HepG2 (cell line): Measurements from ENCODE around the gene DNLZ. TPM values are rescaled to one million over a fixed set of nuclear protein-coding genes. Genes with fewer than 3 reads are reported as not detected.

Experiments
- ATAC-seq: fragments of 200-7000 bp; cut with Tn5 transposase; 3 replicates; pipeline ENCODE4 v1.9.1; 2020; ENCODE audit warnings: mild to moderate bottlenecking, moderate library complexity
- BruUV-seq: library from RNA; stranded (reverse); fragments of 400-500 nt; replicated peaks from 2 replicates; lab custom pipeline; 2021; lab: Mats Ljungman, UMichigan
- CTCF ChIA-PET: fragments of 300-600 bp; formaldehyde crosslinking; extraction: SDS; loops from one replicate; lab custom pipeline; 2021; ENCODE audit warnings: low total read pairs, inconsistent platforms, low intra/inter-chr PET ratio; lab: Yijun Ruan, JAX
- POLR2A ChIA-PET: fragments of 350-600 bp; sonication (Branson Sonifier 250); formaldehyde crosslinking; loops from one replicate; lab custom pipeline; 2020; ENCODE audit warnings: antibody characterized with exemption, inconsistent platforms; lab: Yijun Ruan, JAX
- DNase-seq: peaks from one replicate; pipeline ENCODE4 v3.0.0-alpha.2; 2015; ENCODE audit warnings: low spot score
- FAIRE-seq: peaks from 3 replicates; lab custom pipeline; 2011; peaks lifted over from hg19 to GRCh38; lab: Jason Lieb, UNC
- H2AFZ ChIP-seq: one replicate; pipeline ENCODE4 v1.6.1; 2011; ENCODE audit warnings: low read length, inconsistent platforms
- H3K27ac ChIP-seq: fragments of 300-600 bp; 3 replicates; pipeline ENCODE4 v1.8.0; 2011; ENCODE audit warnings: mixed run types, mild to moderate bottlenecking, mixed read lengths, low read length, inconsistent platforms; ENCODE audit not compliant: insufficient read depth; ENCODE audit errors: extremely low read length
- H3K27me3 ChIP-seq, 2 experiments: fragments of 200-600 bp in 1 of 2; 2 replicates in 1 of 2; 3 replicates in 1 of 2; pipeline versions ENCODE4 v1.6.0 to v1.8.0; 2011; ENCODE audit warnings: low read length in 2 of 2, mild to moderate bottlenecking in 2 of 2, moderate library complexity in 2 of 2, inconsistent platforms in 1 of 2; ENCODE audit not compliant: insufficient read depth in 2 of 2, control insufficient read depth in 1 of 2
- H3K36me3 ChIP-seq, 2 experiments: fragments of 200-600 bp in 1 of 2; replicated peaks in 1 of 2; 2 replicates in 1 of 2; 3 replicates in 1 of 2; pipeline versions ENCODE4 v1.5.1 to v1.8.0; 2011; ENCODE audit warnings: low read length in 2 of 2, inconsistent platforms in 1 of 2; ENCODE audit not compliant: insufficient read depth in 2 of 2, control insufficient read depth in 1 of 2
- H3K4me1 ChIP-seq: 2 replicates; pipeline ENCODE4 v1.5.1; 2012; ENCODE audit warnings: low read length, inconsistent platforms; ENCODE audit not compliant: insufficient read depth
- H3K4me2 ChIP-seq: 2 replicates; pipeline ENCODE4 v1.6.0; 2011; ENCODE audit warnings: low read depth, low read length, inconsistent platforms
- H3K4me3 ChIP-seq, 3 experiments: fragments of 200-600 bp in 1 of 3; sonication (generic), shearing (Covaris generic) in 1 of 3; replicated peaks in 1 of 3; 2 replicates each; pipeline ENCODE4 v1.5.1; 2011 to 2016; ENCODE audit warnings: low read length in 3 of 3, inconsistent platforms in 2 of 3, low read depth in 2 of 3, mild to moderate bottlenecking in 2 of 3, control low read depth in 1 of 3, mixed read lengths in 1 of 3; ENCODE audit not compliant: insufficient read depth in 1 of 3
- H3K79me2 ChIP-seq: one replicate; pipeline ENCODE4 v1.6.1; 2011; ENCODE audit warnings: low read length, inconsistent platforms; ENCODE audit not compliant: insufficient read depth
- H3K9ac ChIP-seq: 2 replicates; pipeline ENCODE4 v1.6.0; 2011; ENCODE audit warnings: mild to moderate bottlenecking, low read depth, low read length, inconsistent platforms; ENCODE audit not compliant: insufficient read depth
- H3K9me3 ChIP-seq: 2 replicates; pipeline ENCODE4 v1.5.1; 2012; ENCODE audit warnings: mild to moderate bottlenecking, low read length
- H4K20me1 ChIP-seq: 2 replicates; pipeline ENCODE4 v1.6.0; 2011; ENCODE audit warnings: inconsistent platforms, mild to moderate bottlenecking, low read length, moderate library complexity; ENCODE audit not compliant: insufficient read depth
- ADNP ChIP-seq: sonication (generic); formaldehyde crosslinking; IDR thresholded peaks from 2 replicates; pipeline ENCODE4 v1.4.0; 2020; ENCODE audit warnings: missing genetic modification reagents
- GTF2F1 ChIP-seq: fragments of 150-350 bp; IDR thresholded peaks from 2 replicates; pipeline ENCODE4 v1.6.1; 2014; ENCODE audit warnings: low read length
- HNRNPUL1 ChIP-seq: fragments of 200-400 bp; formaldehyde crosslinking; IDR thresholded peaks from 2 replicates; pipeline ENCODE4 v1.6.1; 2017; ENCODE audit warnings: low read depth, mild to moderate bottlenecking, low read length, moderate library complexity
- MAFK ChIP-seq, 2 experiments: IDR thresholded peaks in 1 of 2; conservative IDR thresholded peaks in 1 of 2; 2 replicates each; pipeline ENCODE4 v1.6.1; 2011; ENCODE audit warnings: improper control_type of control experiment in 2 of 2, low read length in 2 of 2
- MEIS2 ChIP-seq: sonication (generic); formaldehyde crosslinking; IDR thresholded peaks from 2 replicates; pipeline ENCODE4 v1.9.0; 2021; ENCODE audit warnings: mild to moderate bottlenecking, missing genetic modification reagents
- RFX3 ChIP-seq: IDR thresholded peaks from 2 replicates; pipeline ENCODE4 v1.6.1; 2016; ENCODE audit warnings: missing biosample characterization, missing genetic modification reagents
- SMAD9 ChIP-seq: sonication (generic); formaldehyde crosslinking; IDR thresholded peaks from 2 replicates; pipeline ENCODE4 v1.5.1; 2020; ENCODE audit warnings: mild to moderate bottlenecking, missing genetic modification reagents
- SNAPC2 ChIP-seq: sonication (generic); formaldehyde crosslinking; IDR thresholded peaks from 2 replicates; pipeline ENCODE4 v1.8.1; 2022; ENCODE audit warnings: mild to moderate bottlenecking, missing genetic modification reagents
- TCF12 ChIP-seq, 2 experiments: fragments of 450-650 bp in 1 of 2; sonication (generic) in 1 of 2; formaldehyde crosslinking in 1 of 2; IDR thresholded peaks; 2 replicates each; pipeline versions ENCODE4 v1.6.1 to v1.8.0; 2017 to 2022; ENCODE audit warnings: antibody characterized with exemption in 1 of 2, mild to moderate bottlenecking in 1 of 2, missing genetic modification reagents in 1 of 2, moderate library complexity in 1 of 2
- ZBTB42 ChIP-seq: sonication (generic); formaldehyde crosslinking; IDR thresholded peaks from 2 replicates; pipeline ENCODE4 v1.5.0; 2020; ENCODE audit warnings: mild to moderate bottlenecking, missing genetic modification reagents
- ZMAT3 ChIP-seq: sonication (generic); formaldehyde crosslinking; conservative IDR thresholded peaks from 2 replicates; pipeline ENCODE4 v1.7.0; 2021; ENCODE audit warnings: missing genetic modification reagents
- WGBS: methylation state at CpG from one replicate; pipeline ENCODE4 v1.1.6; 2017; ENCODE audit warnings: low lambda C conversion rate; 5-methylcytosine and 5-hydroxymethylcytosine counted together
- in situ Hi-C: cut with HindIII; loops from 2 replicates; pipeline ENCODE4 v1.10.0; 2017; ENCODE audit warnings: low pct_unique_long_range_greater_than_20kb; ENCODE audit not compliant: extremely low pct_ligation_motif_present
- intact Hi-C: fragments of 100-400 bp; cut with micrococcal nuclease; formaldehyde crosslinking; loops from one replicate; pipeline ENCODE4 v1.10.0; 2022; ENCODE audit not compliant: unreplicated experiment
- polyA plus RNA-seq, 8 experiments: library from polyadenylated mRNA; depleted of rRNA in 3 of 8; stranded (reverse) in 7 of 8; unstranded in 1 of 8; fragments of >200 nt; fragmentation: Illumina TruSeq in 4 of 8; extraction: Trizol in 4 of 8; gene quantifications; 2 replicates each; pipeline versions ENCODE4 v1.2.1 to v1.2.3, GENCODE V29; 2011 to 2016; ENCODE audit warnings: low read depth in 4 of 8, missing spikeins in 1 of 8, mixed read lengths in 1 of 8; ENCODE audit not compliant: insufficient read depth in 1 of 8
- total RNA-seq, 5 experiments: library from RNA; depleted of rRNA; stranded (reverse); fragments of >200 nt; fragmentation: Illumina TruSeq; extraction: Trizol; gene quantifications; 2 replicates each; pipeline ENCODE4 v1.2.3, GENCODE V29; 2016; ENCODE audit warnings: low read depth in 1 of 5
- TF ChIP-seq, protein P1 (sequence below): IDR thresholded peaks from 2 replicates; pipeline ENCODE4 v1.4.0; 2020; ENCODE audit warnings: mild to moderate bottlenecking, missing genetic modification reagents
- TF ChIP-seq, protein P2 (sequence below): sonication (generic); formaldehyde crosslinking; IDR thresholded peaks from 2 replicates; pipeline ENCODE4 v1.4.0; 2020; ENCODE audit warnings: mild to moderate bottlenecking, missing genetic modification reagents
- TF ChIP-seq, protein P3 (sequence below): sonication (generic); formaldehyde crosslinking; IDR thresholded peaks from 2 replicates; pipeline ENCODE4 v1.5.0; 2020; ENCODE audit warnings: mild to moderate bottlenecking, missing genetic modification reagents, borderline replicate concordance
- TF ChIP-seq, protein P4 (sequence below): sonication (generic); formaldehyde crosslinking; IDR thresholded peaks from 2 replicates; pipeline ENCODE4 v1.8.0; 2022; ENCODE audit warnings: mild to moderate bottlenecking, missing genetic modification reagents, moderate library complexity

DNLZ gene
- total and polyA plus RNA-seq, 2 of the 13 experiments (the other 11 are each of a cell fraction or from before 2014, with no cell fraction given): 3.4 to 8.0 TPM

DNA sequence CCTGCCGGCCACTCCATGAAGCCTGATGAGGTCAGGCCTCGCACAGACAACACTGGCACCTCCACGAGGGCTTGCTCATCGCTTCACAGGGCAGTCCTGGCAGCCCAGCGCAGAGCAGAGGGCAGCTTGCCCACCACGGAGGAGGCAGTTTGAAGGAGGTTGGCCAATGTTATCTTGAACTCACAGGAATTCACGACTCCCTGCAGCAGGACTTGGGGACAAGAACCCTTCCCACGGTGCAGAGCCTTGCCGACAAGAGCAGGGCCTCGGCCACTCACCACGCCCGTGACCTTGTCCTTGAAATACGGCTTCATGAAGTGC is 31.4 kb upstream of the DNLZ start:
- Histone ChIP-seq H2AFZ (no peak overlapping the region), H3K36me3 (peaks cover 26 to 58% of the 10 kb centered on the region in 2 experiments; a peak in 4 of 5 replicates), H3K4me2 (no peak overlapping the region), H3K79me2 (peaks cover 21% of the 10 kb centered on the region), H3K4me3 (no peak overlapping the region), H3K4me1 (peaks cover 12% of the 10 kb centered on the region), H4K20me1 (0 out of 2 replicates have a peak, but pooled peaks cover 2% of the 10 kb centered on the region), H3K9me3 (no peaks in the 10 kb centered on the region), H3K27me3 (no peaks in the 10 kb centered on the region), H3K27ac (no peak overlapping the region), H3K9ac (no peak overlapping the region)
- FAIRE-seq: no peak
- CTCF ChIA-PET: no interaction called here
- BruUV-seq: no TSS peak
- POLR2A ChIA-PET: no interaction called here
- no peak for ATAC-seq
- no peak for DNase-seq
- in situ Hi-C loops (no loop called here), intact Hi-C loops (no loop called here)
- WGBS: no CpG with 5 or more reads among the region's 13 CpGs
- TF ChIP-seq GTF2F1 (no peak), TCF12 (IDR thresholded peaks at IDR 0.05) (no peak), TCF12 (CRISPR knock-in tag; IDR thresholded peaks at IDR 0.05) (no peak), ADNP (CRISPR knock-in tag) (no peak), MEIS2 (CRISPR knock-in tag) (no peak), ZMAT3 (CRISPR knock-in tag) (no peak), ZBTB42 (CRISPR knock-in tag) (no peak), RFX3 (CRISPR knock-in tag) (no peak), HNRNPUL1 (no peak), SNAPC2 (CRISPR knock-in tag) (no peak), SMAD9 (CRISPR knock-in tag) (no peak), MAFK (conservative IDR thresholded peaks at IDR 0.05 in 1 of 2, IDR thresholded peaks at IDR 0.05 in 1 of 2; ENCODE audit: low read length in 2 of 2) (no peak)
- TF ChIP-seq, protein P1, sequence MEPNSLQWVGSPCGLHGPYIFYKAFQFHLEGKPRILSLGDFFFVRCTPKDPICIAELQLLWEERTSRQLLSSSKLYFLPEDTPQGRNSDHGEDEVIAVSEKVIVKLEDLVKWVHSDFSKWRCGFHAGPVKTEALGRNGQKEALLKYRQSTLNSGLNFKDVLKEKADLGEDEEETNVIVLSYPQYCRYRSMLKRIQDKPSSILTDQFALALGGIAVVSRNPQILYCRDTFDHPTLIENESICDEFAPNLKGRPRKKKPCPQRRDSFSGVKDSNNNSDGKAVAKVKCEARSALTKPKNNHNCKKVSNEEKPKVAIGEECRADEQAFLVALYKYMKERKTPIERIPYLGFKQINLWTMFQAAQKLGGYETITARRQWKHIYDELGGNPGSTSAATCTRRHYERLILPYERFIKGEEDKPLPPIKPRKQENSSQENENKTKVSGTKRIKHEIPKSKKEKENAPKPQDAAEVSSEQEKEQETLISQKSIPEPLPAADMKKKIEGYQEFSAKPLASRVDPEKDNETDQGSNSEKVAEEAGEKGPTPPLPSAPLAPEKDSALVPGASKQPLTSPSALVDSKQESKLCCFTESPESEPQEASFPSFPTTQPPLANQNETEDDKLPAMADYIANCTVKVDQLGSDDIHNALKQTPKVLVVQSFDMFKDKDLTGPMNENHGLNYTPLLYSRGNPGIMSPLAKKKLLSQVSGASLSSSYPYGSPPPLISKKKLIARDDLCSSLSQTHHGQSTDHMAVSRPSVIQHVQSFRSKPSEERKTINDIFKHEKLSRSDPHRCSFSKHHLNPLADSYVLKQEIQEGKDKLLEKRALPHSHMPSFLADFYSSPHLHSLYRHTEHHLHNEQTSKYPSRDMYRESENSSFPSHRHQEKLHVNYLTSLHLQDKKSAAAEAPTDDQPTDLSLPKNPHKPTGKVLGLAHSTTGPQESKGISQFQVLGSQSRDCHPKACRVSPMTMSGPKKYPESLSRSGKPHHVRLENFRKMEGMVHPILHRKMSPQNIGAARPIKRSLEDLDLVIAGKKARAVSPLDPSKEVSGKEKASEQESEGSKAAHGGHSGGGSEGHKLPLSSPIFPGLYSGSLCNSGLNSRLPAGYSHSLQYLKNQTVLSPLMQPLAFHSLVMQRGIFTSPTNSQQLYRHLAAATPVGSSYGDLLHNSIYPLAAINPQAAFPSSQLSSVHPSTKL (CRISPR knock-in tag): no peak
- TF ChIP-seq, protein P2, sequence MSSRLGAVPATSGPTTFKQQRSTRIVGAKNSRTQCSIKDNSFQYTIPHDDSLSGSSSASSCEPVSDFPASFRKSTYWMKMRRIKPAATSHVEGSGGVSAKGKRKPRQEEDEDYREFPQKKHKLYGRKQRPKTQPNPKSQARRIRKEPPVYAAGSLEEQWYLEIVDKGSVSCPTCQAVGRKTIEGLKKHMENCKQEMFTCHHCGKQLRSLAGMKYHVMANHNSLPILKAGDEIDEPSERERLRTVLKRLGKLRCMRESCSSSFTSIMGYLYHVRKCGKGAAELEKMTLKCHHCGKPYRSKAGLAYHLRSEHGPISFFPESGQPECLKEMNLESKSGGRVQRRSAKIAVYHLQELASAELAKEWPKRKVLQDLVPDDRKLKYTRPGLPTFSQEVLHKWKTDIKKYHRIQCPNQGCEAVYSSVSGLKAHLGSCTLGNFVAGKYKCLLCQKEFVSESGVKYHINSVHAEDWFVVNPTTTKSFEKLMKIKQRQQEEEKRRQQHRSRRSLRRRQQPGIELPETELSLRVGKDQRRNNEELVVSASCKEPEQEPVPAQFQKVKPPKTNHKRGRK (CRISPR knock-in tag): no peak
- TF ChIP-seq, protein P3, sequence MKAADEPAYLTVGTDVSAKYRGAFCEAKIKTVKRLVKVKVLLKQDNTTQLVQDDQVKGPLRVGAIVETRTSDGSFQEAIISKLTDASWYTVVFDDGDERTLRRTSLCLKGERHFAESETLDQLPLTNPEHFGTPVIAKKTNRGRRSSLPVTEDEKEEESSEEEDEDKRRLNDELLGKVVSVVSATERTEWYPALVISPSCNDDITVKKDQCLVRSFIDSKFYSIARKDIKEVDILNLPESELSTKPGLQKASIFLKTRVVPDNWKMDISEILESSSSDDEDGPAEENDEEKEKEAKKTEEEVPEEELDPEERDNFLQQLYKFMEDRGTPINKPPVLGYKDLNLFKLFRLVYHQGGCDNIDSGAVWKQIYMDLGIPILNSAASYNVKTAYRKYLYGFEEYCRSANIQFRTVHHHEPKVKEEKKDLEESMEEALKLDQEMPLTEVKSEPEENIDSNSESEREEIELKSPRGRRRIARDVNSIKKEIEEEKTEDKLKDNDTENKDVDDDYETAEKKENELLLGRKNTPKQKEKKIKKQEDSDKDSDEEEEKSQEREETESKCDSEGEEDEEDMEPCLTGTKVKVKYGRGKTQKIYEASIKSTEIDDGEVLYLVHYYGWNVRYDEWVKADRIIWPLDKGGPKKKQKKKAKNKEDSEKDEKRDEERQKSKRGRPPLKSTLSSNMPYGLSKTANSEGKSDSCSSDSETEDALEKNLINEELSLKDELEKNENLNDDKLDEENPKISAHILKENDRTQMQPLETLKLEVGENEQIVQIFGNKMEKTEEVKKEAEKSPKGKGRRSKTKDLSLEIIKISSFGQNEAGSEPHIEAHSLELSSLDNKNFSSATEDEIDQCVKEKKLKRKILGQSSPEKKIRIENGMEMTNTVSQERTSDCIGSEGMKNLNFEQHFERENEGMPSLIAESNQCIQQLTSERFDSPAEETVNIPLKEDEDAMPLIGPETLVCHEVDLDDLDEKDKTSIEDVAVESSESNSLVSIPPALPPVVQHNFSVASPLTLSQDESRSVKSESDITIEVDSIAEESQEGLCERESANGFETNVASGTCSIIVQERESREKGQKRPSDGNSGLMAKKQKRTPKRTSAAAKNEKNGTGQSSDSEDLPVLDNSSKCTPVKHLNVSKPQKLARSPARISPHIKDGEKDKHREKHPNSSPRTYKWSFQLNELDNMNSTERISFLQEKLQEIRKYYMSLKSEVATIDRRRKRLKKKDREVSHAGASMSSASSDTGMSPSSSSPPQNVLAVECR: no peak
- TF ChIP-seq, protein P4, sequence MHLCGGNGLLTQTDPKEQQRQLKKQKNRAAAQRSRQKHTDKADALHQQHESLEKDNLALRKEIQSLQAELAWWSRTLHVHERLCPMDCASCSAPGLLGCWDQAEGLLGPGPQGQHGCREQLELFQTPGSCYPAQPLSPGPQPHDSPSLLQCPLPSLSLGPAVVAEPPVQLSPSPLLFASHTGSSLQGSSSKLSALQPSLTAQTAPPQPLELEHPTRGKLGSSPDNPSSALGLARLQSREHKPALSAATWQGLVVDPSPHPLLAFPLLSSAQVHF: no peak
